HG03280 (cell line): ENCODE results near the gene PADI3.

Source experiments
- ATAC-seq: cut with Tn5 transposase; IDR thresholded peaks from one replicate; pipeline ENCODE4 v1.9.1; 2021; ENCODE audit warnings: mild to moderate bottlenecking, moderate library complexity; ENCODE audit not compliant: unreplicated experiment

Gene PADI3

DNA sequence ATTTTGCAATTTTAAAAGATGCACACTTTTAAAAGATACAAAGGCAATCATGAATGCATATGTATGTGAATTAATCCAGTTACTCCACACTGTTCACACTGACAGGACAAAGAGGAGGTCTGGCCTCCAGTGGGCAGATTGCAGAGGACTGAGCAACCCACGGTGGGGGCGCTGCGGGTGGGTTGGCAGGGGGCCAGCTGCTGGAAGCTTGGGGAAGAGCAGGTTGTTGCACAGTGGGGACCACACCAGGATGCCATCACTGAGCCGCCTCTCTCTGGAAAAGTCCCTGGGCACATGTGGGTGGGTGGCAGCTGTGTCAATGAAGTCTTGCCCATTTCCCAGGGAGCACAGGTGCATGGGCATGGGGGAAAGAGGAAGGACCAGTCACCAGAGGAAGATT, 46.4 kb downstream of the PADI3 start:
- no peak for ATAC-seq

DNA sequence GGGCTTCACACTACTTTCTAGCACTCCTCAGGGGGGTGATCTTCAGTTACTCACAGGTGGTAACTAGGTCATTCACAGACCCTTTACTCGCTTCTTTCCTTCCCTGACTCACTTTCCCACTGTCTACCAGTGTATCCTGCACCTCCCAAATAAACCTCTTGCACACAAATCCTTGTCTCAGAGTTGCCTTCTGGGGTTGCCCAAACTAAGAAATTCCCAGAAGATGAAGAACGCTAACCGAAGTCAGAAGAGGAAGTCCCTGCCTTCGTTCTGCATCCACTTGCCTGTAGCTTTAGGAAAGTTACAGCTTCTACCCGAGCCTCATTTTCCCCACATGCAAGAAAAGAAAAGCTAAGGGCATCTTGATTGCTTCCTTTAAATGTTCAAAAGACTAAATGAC, 47.2 kb downstream of the PADI3 start:
- ATAC-seq = no peak

DNA sequence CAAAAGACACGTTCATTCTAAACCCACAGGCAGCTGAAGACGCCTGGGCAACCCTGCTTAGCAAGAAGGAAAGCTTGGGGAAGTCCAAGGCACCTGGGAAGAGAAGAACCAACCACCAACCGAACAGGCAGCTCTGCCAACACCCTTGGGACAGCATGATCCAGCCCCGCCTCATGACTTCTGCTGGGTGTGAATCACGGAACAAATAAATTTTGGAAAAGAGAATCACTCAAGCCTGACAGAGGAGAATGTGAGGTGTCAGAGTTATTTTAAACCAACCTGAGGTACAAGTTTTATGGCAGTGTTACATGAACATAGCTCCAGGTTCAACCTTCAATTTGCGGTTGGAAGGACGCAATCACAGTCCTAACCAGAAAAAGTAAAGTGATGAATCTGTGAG, 49.1 kb downstream of the PADI3 start:
- ATAC-seq = no peak

DNA sequence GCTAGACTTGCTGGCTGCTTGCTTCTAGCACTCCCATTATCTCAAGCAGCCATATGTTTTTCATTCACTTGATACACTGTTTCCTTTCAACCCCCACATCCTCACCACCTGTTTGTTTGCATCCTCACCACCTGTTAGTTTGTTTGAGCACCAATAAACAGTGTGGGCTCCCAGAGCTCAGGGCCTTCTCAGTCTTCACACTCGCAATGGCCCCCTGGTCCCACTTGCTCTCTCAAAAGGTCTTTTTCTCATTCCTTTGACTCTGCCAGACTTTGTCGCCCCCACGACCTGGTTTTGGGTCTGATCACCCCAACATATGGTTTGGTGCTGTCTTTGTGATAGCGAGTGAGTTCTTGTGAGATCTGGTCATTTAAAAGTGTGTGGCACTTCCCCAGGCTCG, 52.9 kb downstream of the PADI3 start:
- no peak for ATAC-seq

DNA sequence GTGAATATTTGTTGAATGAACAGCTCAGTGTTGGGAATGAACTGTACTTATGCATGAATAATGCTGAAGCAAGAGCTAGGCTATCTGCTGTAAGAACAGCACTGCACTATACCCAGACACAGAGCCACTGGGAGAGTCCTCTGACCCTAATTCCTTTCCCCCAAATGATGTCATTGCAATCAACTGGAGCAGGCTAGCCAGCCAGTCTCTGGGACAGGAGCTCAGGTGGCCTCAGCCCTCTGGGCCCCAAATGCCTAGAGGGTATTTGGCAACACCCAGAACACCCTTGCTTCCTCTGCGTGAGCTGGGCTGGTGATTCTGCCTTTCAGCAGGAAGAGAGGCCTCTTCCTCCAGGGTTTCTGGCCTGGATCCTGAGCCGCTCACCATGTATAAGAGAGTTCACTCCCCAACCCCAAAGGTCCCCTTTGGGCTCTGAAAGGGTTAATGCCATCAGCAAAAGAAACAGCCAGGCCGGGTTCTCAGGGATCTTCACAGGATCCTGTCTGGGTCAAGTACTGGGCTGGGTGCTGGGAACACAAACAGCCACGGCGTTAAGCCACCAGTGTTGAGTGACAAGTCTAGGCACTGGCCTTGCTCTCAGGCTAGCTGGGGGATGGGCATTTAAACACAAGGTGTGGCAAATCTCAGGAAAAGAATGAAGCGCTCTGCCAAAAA, 55.4 kb downstream of the PADI3 start:
- ATAC-seq = no peak

DNA sequence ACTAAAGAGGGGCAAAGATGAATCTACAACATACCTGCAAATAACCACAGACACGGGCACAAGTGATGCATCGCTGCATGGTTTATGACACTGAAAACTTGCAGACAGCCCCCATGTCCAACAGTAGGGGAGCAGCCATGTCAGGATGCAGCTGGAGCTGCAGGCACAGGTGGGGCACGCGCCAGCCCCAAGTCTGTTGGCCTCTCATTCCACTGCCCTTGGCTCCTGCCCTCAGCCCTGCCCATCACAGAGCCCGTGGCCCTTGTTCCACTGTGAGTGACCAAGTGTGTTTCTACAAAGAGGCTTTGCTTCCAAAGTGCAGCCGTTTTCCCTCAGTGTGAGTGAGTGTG, 55.9 kb downstream of the PADI3 start:
- no peak for ATAC-seq

DNA sequence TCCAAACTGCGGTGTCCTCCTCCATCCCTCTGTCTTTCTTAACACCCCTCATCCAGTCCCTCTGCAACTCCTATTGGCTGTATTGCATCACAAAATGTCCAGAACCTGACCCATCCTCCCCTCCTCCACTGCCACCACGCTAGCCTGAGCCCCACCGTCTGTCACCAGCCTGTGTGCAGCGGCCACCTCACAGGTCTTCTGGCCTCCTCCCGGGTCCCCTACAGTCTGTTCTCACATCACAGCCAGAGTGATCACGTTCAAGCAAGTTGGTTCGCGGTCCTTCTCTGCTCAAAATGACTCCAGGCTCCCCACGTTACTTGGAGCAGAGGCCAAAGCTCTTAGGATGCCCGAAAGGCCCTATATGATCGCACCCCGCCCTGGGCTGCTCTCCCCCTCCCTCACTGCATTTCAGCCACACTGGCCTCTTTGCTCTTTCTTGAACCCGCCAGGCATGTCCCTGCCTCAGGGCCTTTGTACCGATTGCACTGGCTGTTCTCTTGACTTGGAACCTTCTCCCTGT, 56.7 kb downstream of the PADI3 start:
- no peak for ATAC-seq

DNA sequence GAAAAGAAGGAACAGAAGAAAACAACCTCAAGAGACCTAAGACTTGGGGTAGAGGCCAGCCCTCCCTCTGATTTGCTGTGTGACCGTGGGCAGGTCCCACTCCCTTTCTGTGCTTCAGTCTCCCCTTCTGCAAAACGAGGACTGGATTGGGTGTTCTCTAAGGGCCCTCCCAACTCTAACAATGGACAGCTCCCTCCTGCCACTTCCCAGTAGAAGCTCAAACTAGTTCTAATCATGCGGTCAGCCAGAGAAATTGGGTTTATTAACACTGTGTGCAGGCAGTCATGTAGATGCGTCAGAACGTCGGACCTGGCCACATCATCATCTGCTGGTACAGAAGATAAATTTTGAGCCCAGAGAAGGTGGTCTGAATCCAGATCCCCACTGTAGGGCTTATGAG, 57.5 kb downstream of the PADI3 start:
- no peak for ATAC-seq

DNA sequence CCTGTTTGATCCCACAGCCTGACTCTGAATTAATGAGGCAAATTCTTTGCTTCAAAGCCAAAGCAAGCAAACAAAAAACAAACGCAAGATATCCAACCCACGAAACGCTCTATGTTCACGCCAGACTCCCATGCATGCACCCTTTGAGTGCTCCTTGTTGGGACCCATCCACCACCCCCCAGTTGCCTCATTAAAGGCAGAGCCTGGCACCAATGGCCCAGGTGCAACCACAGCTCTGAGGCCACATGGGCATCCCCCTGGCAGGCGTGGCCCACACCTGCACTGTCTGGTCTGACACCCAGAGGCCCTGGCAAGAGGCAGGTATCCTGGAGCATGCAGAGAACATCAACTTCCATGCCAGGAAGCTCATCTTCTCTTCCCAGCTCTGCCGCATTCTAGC, 58.0 kb downstream of the PADI3 start:
- no peak for ATAC-seq

DNA sequence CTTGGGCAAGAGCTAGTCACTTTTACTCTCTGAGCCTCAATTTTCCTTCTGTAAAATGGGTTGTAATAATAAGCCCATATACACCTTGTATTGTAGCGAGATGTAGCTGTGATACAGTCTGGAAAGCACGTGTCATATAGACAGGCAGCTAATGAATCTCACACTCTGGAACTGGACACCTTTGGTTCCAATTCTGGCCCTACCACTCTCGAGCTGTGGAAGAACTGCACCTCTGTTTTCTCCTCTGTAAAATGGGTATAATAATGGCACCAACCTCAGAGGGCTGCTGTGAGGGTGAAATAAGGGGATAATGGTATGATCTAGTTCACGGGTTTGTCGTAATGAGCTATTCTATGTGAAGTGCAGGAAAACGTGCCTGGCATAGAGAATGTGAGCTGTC, 58.4 kb downstream of the PADI3 start:
- no peak for ATAC-seq

DNA sequence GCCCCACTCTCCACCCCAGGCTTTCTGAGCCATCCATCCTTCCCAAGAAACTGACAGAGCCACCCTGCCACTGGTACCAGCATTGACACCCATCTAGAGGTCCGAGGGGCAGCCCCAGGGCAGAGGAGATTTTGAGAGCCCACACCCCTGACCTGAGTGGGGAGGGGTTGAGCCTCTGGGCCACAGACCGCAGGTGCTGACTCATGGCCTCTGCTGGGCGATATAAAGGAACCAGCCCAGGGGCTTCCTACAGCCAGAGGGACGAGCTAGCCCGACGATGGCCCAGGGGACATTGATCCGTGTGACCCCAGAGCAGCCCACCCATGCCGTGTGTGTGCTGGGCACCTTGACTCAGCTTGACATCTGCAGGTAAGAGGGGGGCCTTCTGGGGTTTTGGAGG, 59.0 kb downstream of the PADI3 start, which contains the start of gene PADI4:
Gene PADI4 (plus strand): TSS at position 252 of the 400 bp plus-strand sequence. CDS start 26 bp downstream, at position 278.
- ATAC-seq = no peak

DNA sequence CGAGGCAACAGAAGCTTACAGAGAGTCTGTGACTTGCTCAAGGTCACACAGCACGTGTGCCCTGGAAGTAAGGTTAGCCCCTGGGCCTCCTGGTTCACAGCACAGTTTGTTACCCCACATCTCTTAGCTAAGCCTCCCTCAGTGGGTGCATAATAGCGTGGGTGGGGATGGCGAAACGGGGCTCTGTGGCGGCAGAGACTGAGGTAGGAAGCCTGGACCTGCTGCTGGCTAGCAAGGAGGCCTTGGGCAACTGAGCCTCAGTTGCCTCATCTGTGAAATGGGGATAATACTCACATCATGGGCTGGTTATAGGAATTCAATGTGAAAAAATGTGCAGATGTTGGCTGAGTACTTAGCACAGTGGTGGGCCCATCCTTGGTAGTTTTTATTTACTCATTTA, 59.7 kb downstream of the PADI3 start:
- no peak for ATAC-seq

DNA sequence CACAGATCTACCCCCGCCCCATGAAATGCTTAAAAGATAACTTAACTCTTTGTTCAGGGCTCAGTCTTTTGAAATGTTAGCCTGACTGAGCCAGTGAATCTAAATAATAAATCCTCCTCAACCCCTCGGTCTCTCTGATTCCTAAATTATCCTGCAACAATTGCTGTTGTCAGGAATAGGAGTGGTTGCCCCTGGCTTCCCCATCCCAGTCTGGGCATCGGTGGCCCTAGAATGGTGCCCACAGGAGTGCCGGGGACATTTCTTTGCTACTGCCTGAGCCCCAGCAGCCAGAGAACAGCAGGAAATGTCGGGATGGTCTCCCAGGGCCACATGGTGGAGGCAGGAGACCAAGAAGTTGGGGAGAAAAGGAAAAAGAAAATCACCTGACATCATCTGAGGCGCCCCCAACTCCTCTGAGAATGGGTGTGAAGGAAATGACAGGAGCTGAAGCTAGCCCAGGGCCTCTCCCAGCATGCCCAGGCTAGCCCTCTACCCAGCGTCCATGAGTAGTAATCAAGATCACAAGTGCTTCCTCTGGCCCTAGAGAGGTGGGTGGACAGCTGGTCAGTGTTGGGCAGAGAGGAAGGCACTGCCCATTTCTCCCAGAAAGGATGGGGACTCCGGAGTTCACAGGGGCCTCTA, 60.6 kb downstream of the PADI3 start:
- no peak for ATAC-seq

DNA sequence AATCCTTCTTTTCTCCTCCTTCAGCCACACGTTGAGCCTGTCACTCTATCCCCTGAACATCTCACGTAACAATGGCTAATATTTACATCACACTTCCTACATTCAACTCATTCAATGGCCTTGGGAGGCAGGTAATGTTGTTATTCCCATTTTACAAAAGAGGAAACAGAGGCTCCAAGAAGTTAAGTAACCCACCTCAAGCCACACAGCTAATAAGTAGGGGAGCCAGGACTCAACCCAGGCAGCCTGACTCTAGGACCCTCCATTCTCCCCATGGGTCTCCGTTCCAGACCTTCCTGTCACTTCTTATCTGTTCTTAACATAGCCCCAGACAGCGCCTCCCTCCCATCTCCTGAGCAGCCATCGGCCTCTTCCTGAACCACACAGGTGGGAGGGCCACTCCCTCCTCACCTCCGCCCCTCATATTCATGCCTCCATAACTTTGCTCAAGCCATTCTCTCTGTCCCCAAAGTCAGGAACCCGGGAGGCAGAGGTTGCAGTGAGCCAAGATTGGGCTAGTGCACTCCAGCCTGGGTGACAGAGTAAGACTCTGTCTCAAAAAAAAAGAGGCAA, 61.3 kb downstream of the PADI3 start:
- no peak for ATAC-seq

DNA sequence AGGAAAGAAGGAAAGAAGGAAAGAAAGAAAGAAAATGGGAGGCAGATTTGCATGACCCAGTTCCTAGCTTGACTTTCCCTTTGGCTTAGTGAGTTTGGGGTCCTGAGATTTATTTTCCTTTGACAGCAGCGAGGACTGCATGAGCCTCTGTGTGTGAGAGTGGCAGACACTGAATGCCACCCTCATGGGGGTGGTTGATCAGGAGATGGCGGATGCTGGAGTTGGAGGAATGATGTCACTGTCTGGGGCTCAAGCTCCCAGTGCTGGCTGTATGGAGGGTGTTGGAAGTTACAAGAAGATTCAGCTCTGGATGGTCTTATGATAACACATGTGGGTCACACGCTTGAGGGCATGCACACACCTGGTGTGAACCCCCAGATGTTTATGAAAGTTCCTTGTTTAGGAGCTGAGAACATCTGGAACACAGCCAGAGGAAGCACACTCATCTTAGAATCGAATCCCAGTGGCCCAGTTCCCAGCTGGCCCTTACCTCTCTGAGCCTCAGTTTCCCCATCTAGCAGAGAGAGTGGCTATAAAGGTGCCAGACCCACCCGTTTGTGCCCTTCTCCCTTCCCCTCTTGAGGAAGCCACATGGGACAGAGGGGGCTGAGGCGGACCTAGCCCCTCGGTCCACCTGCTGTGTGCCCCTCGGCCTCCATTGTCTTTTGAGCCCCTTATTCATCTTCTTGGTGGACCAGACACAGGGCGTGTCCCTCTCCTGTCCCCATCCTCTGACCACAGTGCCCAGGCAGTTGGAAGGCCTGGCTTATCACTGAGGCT, 64.8 kb downstream of the PADI3 start:
- no peak for ATAC-seq

DNA sequence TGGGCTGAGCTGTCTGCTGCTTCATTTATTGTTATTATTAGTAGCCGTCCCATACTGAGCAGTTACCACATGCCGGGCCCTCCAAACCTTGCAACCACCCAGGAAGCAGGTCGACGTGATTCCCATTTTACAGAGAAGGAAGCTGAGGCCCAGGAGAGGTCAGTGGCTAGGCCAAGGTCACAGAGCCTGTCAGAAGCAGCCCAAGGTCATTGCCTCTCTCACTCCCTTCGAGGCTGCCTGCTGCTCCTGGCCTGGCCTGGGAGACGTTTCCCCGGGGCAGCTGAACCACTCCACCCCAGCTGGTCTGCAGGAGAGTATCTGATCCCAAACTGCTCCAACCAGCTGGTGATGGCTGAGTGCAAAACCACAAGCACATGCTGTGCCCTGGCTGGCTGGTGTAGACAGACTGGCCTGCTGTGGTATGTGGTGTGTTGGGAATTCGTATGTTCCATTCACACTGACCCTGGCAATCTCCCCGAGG, 65.6 kb downstream of the PADI3 start:
- ATAC-seq = no peak

DNA sequence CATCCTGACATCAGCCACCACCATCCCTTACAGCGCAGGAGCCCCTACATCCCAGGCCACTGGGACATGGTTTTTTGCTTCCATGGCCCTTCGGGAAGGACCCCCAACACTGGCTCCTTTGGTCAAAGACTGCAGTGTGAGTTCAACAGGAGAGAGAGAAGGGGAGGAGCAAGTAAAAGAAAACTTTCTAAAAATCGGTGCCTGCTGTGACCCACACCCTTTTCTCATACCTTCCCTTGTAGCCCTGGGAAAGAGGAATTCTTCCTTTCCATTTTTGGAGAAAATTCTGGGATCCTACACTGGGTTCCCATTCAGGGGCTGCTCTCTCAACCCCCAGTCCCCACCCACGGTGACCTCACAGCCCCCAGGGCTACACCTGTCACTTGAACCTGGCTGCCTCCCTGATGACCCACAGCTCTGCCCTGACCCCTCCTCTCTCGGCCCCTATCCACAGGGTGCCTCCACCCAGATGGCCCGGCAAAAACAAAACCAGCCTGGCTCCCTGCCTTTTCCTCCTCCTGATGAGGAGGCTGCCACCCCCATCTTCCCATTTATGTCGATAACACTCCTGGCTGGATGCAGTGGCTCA, 66.7 kb downstream of the PADI3 start:
- no peak for ATAC-seq

DNA sequence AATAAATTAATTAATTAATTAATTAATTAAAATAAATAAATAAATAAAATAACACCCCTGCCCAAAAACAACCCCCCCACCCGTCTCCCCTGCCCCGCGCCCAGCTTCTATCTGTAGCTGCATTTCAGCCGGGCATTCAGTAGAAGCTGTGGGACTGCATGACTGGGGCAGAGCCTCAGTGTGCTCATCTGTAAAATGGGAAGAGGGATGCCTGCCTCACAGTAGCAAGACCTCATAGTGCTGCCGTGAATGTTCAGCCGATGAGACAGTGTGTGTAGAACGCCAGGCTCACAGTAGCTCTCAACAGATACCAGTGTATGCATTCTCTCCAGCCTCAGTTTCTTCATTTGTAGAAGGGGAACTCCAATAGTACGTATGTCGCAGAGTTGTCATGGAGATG, 67.8 kb downstream of the PADI3 start:
- no peak for ATAC-seq

DNA sequence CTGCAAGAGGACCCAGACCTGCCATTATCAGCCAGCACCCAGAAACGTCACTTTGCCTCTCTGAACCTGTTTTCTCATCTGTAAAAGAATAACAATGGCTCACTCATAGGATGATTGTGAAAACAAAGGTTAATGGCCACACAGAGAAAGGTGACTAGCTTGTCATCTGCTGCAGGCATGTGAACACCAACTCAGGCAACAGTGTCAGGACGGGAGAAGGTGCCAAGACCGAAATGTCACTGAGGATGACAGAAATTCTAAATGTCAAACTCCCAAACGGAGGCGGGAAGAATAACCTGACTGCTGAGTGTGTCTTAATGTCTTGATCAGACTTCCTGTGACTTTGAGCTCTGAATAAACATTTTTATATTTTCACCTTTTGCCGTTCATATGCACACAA, 69.4 kb downstream of the PADI3 start:
- ATAC-seq = no peak

DNA sequence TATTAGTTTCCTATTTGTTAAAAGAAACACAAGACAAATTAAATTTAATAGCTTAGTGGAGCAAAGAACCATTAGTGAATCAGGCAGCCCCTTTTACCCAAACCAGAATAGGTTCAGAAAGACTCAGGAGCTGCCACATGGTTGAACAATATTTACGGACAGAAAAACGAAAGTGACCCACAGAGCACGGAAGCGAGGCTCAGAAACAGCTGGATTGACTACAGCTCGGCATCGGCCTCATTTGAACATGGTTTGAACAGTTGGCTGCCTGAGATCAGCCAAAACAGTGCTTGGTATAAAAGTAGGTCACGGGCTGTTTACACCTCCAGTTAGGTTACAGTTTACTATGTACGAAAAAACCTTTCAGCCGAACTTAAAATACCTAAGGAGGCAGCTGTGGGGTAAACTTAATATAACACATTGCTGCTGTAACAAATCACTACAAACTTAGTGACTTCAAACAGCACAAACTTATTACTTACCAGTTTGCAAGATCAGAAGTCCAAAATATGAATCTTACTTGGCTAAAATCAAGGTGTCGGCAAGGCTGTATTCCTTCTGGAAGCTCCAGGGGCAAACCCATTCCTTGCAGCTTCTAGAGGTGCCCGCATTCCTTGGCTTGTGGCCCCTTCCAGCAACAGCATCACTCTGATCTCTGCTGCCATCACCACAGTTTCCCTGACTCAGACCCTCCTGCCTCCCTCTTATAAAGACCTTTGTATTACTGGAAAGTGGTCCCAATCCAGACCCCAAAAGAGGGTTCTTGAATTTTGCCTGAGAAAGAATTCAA, 70.9 kb downstream of the PADI3 start:
- no peak for ATAC-seq
